Sciatic nerve (tissue), 2 donors: ENCODE results near the gene NRARP. TPM values are rescaled to one million over a fixed set of nuclear protein-coding genes. Genes with fewer than 3 reads are reported as not detected.
A peak's percentile ranks its signal among the peaks of the same experiment; 100 is the strongest.

Experiments
- ATAC-seq: fragments of 200-7000 bp; cut with Tn5 transposase; one replicate; pipeline ENCODE4 v1.9.1; 2020; ENCODE audit warnings: mild to moderate bottlenecking, moderate library complexity
- DNase-seq: peaks from one replicate; pipeline ENCODE4 v3.0.0-alpha.2; 2020; ENCODE audit warnings: low spot score
- intact Hi-C: fragments of 100-400 bp; cut with DNase I; formaldehyde crosslinking; loops from one replicate; pipeline ENCODE4 v1.14.2; 2022
- total RNA-seq: library from RNA; stranded (reverse); fragmentation: NEBNext Ultra II Directional; extraction: Animal tissue kit (Norgen Biotek cat#: 25700); gene quantifications from one replicate; pipeline ENCODE4 v1.2.1, GENCODE V29; 2021
- donor health status: DM: no; HTN: no; CAD: no.
- donor health status: DM: no; HTN: no; CAD: no.

The NRARP gene
- total RNA-seq, 1 donor from 2014 or later, result 18.5 TPM

DNA sequence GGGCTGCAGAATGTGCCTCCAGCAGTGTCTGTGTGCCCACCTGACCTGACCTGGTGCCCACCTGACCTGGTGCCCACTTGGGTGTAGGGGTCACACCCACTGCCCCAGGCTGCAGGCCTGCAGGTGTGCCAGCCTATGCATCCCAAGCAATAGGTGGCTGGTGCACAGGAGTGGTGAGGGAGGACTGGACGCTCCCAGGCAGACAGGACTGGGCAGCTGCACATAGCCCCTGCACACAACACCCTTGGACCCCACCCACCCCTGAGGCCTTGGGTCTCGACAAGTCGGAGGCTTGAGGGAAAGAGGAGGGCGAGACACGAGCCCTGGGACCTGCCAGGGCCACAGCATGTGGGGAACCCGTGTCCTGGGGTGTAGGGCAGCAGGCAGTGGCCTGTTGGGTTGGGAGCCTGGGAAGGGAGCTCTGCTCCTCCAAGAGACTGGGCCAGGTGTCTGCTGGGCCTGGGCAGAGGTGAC is 10.8 kb upstream of the NRARP start:
- intact Hi-C loops, result no loop called here
- peak; percentile 54 for DNase-seq
- ATAC-seq, result no peak

DNA sequence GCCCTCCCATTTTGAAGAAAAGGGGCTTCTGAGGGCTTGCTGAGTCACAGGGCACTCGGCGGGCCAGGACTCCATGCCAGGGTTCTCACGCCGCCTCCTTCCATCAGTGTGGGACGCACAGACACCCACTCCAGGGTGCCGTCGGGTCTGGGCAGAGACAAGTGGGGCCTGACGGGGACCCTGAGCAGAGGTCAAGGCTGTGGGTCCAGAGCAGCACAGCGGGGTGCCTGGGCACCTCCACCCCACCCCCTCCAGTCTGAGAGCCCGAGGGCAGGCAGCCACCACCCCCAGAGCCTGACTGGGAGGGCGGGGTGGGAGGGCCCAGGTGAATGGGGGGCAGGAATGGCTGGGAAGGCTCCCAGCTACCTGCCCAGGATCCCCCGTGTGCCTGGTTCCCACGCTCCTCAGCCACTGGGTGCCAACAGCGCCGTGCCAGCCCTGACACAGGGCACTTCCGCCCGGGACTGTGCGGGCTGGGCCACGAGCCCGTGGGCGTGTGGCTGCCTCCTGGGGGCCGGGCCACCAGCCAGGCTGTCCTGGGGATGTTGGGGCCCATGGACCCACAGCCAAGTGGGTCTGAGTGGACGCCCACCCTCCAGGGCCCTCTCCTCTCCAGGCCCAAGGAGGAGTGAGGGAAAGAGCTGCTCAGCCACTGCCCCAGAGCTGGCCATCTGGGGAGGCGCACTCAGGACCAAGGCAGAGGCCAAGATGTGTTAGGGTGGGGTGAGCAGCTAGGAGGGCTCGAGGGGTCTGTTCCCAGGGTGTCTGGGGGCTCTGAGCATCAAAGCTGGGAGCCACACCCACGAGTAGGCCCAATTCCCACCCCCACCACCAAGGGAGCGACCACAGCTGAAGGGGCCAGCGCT is 10.1 kb upstream of the NRARP start:
- intact Hi-C loops, result no loop called here
- peak; percentile 53 for DNase-seq
- no peak for ATAC-seq

DNA sequence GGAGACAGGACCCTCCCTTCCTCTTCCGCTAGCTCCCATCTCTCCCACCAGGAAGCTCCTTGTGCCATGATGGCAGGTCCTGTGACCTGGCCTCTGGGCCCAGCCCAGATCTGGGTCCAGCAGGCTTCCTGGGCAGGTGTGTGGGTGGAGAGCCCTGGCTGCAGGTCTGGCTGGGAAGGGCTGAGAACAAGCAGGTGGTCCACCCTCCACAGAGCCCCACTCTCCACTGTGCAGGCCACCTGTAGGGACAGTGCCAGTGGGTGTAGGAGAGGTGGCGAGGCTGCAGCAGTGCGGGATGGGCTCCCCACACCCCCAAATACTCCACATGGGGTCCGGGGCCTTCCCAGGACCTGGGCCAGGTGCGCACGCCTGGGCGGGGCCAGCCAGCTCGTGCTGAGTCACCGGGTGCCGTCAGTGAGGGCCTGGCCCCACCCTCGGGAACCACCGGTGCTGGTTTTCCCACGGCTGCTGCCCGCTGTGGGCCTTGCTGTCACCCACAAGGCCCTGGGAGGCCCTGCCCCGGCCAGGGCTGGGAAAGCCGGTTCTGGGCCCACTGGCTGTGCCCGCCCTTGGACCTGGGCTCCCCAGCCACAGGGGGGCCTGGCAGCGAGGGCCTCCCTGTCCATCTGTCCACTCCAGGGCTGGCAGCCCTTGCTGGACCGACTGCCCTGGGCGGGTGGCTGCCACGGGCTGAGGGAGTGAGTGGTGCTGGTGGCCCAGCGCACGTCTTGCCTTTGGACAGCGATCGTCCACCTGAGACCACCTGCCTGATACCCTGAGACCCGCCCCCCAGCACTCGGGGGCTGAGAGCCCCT is 9.3 kb upstream of the NRARP start:
- DNase-seq (peak; percentile 60), ATAC-seq (no peak)
- intact Hi-C loops, result no loop called here

DNA sequence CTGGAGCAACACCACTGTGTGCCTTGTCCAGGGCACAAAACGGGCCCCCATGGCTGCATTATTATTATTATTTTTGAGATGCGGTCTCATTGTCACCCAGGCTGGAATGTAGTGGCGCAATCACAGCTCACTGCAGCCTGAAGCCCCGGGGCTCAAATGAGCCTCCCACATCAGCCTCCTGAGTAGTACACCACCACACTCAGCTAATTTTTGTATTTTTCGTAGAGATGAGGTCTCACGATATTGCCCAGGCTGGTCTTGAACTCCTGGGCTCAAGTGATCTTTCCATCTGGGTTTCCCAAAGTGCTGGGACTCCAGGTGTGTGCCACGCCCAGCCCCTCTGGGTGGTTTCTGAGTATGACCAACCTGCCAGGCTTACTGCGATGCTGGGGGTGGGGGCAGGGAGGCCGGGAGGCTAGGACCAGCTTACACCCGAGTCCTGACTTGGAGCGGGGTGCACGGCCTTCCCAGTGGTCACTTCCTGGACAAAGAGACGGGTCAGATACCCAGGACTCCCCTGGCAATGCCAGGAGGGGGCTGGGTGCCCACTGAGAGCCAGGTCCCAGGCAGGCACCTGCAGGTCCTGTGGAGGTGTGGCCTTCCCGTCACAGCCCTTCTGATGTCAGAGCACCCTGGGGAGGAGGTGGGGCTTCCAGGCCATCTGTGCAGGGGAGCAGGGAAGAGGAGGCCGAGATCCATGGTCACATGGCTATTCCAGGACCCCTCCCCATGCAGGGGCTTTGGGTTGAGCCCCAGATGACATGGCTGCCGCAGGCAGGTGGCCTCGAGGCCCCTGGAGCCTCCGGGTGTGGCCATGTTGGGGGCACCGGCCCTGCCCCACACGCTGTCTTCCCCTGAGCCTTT is 8.3 kb upstream of the NRARP start:
- ATAC-seq (no peak), DNase-seq (peak; percentile 59)
- intact Hi-C loops, result no loop called here

DNA sequence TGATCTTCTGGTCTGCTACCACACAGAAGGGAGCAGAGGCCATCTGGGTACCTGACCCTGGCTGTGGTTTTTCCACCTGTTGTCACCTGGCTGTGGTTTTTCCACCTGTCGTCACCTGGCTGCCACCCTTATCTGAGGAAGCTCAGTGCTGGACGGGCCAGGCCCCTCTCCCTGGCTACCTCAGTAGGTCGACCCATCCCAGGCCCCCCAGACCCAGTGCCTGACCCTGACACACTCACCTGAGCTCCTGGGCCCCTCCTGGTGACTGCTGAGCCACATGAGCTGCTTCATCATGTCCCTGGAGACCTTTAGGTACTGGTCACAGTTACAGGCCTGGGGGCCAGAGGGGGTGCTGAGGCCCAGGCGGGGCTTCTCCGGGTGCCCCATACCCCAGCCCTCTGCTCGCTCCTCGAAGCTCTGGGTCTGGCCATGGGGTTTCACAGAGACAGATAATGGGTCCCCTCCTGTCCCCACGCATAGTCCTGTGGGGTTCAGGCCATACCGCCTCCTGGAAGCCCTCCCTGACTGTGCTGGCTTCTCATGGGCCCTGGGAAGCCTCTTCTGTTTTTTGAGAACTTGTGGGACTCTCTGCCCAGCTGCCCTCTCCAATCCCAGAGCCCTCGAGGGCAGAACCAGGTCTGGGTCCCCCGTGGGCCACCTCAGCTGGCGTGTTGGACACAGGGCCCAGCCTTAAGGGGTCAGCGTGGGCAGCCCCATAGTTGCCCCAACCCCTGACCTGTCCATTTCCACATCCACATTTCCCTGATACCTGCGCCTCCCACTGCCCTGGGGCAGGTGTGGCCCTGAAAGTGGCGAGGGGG is 7.5 kb upstream of the NRARP start:
- ATAC-seq (no peak), DNase-seq (peak; percentile 57)
- intact Hi-C loops, result no loop called here

DNA sequence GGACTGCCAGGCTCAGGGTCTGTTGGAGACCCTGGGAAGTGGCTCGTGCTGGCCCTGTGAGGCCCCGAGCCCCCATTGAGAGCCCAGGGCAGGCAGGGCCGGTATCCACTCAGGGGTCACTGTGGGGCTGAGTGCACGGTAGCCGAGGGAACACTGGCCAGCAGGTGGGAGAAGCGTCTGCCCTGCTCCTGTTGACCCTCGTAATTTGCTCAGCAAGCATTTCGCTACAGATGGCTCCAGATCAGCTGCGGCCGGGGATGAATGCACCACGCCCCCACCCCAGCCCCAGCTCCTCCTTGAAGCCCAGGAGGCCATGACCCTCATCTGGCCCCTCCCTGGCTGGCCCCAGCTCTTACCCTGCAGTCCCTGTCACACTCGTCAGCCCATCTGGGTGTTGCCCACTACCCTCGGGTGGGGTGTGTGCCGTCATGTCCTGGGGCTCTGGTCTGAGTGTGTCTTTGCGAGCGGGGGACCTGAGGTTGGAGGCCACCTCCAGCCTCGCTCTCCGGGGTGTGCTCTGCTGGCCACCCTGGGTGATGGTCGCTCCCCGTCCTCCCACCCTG is 6.1 kb upstream of the NRARP start:
- intact Hi-C loops, result no loop called here
- ATAC-seq (no peak), DNase-seq (no peak)

DNA sequence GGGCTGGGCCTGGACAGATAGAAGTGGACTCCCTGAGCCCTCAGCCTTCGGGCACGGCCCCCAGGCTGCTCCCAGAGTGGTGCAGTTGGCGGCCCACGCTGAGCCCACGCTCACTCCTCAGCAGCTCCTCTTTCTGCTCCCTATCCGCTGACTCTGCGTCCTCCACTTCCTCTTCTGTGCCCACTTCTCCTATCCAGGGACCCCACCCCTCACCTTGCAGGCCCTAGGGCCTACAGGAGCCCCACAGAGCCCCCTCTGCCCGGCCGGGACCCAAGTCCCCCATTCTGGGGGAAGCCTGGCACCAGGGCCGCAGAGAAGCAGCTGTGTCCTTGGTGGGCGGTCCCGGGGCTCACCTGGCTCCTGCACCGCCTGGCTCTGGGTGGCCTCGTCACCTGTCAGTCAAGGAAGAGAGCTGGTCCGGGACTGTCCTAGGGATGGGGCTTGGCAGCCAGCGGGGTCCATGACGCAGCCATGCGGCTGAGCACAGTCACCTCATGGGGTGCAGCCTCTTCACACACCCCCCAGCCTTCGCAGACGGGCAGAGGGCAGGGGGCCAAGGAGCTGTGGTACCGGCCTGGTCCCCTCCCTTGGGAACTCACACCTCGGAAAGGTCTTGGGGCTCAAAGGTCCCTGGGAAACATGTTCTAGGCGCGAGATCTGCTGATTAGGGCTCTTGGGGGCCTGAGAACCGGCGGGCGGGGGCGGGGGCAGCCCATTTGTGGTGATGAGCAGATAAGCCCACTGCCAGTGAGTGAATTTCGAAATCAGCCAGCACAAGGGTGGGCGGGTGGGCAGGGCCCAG is 5.4 kb upstream of the NRARP start:
- DNase-seq (peak; percentile 61), ATAC-seq (no peak)
- intact Hi-C loops, result no loop called here

DNA sequence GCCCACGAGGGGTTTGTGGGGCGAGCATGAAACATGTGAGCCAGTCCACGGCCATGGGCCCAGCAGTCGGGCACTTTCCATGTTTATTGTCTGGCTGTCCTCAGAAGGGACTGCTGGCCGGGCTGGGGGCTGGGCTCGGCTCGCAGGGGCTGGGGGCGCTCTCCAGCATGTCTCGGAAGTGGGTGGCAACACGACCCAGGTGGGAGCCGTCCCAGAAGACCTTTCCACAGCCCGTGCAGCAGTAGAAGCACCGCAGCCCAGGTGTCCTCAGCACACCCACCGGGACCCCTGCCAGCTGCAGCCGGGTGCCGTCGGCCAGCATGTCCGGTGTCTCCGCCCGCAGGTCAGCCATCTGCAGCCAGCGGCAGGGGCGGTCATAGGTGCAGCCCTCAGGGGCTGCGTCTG is 4.8 kb upstream of the NRARP start:
- no peak for ATAC-seq
- intact Hi-C loops, result no loop called here
- DNase-seq, result peak; percentile 54

DNA sequence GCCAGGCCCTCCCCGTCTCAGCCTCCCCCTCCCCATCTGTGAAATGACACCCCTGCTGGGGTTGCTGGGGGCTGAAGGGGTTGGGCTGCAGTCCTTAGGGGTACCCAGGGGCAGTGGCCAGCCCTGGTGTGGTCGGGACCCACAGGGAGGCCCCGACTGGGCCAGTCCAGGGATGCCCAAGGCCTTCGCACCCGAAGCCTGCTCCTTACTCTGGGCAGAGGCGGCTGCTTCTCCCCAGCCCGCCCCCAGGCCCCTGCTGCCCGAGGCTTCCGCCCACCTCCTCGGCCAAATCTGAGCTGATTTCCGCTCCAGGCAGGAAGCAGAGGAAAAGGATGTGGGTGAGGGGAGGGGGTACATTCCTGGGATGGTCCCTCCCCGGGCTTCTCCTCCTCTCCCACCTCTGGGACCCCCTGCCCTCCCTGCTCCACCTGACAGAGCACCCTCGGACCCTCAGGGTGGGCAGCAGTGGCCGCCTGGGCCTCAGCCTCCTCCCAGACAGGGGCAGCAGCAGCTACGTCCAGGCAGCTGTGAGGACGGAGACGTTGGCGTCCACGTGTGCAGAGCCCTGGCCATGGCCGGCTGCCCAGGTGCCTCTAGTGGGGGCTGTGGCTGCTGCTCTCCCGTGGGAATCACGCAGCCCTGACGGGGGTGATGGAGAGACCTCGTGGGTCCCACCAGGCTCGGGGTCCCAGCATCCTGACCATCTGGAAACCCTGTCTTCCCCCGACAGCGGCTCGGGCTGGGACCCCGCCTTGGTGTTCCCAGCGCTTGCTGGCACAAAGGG is 4.2 kb upstream of the NRARP start:
- peak; percentile 60 for DNase-seq
- intact Hi-C loops, result no loop called here

DNA sequence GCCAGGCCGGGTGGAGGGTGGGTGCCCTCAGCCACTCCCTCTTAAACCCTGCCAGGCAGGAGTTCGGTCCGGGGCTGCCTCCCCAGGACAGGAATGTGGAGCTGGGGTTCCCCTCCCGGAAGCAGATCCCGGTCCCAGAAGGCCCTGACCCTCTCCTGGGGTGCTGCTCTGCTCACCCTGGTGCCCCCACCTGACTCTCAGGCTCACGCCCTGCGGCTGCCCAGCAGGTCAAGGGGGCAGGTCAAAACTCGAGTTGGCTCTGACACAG is 3.7 kb upstream of the NRARP start:
- intact Hi-C loops, result no loop called here
- ATAC-seq, result no peak
- no peak for DNase-seq

More for the DNA sequence above, 4.2 kb upstream of the NRARP start:
- peak; percentile 1 for ATAC-seq

DNA sequence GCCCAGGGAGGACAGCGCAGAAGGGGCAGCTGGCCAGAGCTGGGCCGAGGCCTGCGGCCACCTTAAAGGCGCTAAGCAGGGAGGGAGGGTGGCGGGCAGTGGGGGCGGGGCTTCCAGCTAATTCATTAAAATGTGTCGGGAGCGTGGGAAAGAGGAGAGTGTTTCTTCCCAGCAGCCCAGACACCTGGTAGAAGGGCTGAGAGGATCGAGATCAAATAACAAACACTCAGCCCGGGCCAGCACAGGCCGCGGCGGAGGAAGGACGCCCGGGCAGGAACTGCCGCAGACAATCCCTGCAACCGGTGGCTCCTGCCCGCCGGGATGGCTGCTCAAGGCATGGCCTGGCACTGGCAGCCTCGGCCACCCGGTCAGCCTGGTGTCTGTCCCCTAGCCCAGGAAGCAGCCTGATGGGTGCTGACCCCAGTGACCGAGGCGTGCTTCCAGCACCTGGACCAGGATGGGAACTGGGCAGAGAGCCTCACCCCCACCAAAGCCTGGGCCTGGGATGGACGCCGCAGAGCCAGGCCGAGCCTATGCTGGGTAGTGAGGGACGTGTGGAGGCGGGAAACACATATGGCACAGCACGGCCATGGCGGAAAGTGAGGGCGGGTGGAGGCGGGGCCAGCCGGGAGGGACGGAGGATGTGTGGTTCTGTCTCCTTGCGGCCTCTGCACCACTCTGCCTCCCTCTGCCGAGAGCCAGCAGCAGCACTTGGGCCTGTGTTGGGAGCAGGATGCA is 3.2 kb upstream of the NRARP start:
- ATAC-seq (peak; percentile 38), DNase-seq (peak; percentile 71)
- intact Hi-C loops, result no loop called here

DNA sequence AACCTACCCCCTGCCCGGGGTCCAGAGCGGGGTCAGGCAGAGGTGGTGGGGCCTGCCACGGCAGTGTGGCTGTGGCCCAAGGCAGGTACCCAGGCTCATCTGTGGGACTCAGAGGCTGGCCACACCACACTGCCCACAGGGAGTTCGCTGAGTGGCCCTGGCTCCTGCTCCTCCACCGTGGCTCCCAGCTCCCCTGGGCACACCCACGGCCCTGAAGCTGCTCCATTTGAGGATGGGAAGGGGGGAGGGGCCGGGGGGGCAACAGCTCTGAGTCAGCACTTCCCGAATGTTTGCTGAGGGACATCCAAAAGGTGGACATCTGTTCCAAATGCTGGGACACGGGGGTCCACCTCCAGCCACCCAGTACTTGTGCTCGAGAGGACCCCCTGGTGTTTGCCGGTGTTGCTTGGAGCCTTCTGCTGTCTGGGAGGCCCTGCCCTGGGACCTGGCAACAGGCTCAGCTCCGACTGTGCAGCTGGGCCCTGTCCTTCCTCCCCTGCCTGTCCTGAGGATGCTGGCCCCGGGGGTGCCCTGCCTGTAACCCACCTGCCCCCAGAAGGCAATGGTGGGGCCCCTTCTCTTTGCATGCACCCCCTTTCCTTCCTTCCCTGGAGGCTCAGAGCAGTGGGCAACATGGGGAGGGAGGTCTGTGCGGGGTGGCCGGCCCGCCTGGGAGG is 2.5 kb upstream of the NRARP start:
- DNase-seq, result no peak
- no peak for ATAC-seq
- intact Hi-C loops, result loop anchor here (5.0 kb wide), 1 partner anchor 103 kb away; no protein-coding TSS in a partner anchor

DNA sequence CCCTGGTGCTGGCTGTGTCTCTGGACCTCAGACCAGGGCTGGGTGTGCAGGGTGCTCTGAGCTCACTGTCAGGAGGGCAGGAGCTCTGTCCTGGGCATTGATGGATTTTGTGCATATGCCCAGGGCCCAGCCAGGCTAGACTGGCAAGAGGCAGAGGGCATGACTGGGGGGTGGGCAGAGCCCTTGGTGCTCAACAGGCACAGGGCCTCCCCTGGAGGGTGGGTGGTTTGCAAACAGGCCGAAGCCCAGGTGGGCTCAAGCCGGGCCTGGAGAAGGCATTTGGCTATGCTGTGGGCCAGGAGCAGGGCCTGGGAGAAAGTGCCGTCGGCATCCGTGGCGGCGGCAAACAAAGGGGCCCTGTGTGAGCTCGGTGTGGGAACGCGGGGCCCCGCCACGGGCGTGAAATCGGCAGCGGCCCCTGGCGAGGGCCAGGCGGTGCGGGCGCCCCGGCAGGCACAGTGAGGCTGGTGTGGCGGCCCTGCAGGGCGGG is 1.9 kb upstream of the NRARP start:
- no peak for DNase-seq
- ATAC-seq, result no peak
- intact Hi-C loops, result loop anchor here (5.0 kb wide), 1 partner anchor 103 kb away; no protein-coding TSS in a partner anchor

DNA sequence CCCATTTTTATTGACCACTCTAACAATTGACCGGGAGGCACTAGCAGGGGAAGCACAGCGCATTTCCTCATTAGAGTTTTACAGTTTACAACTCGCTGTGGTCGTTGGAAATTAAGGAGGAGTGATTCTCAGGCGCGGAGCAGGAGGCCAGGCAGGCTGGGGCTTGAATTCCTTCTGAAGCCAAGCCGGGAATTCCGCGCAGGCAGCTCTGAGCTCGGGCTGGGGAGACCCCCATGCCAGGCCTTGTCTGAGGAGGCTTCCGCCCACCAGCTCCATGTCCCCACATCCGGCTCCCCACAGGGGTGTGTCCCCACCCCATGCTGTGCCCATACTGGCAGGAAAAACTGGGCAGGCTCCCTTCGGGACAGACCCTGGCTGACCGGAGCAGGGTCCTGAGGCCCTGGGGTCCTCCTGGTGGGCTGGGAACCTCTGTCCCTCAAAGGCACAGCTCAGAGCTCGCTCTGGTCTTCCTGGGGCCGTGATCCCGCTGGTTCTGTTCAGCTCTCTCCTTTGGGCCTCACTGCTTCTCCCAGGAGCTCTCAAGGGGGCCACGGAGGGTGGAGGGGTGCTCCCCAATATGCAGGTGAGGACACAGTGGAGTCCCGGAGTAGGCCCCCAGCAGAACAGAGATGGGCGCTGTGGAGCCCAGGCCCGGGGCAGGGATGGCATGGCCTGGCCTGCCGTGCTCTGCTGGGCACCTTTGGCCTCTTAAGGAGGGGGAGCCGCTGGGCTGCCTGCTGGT is 1.3 kb upstream of the NRARP start:
- no peak for ATAC-seq
- DNase-seq, result no peak
- intact Hi-C loops, result loop anchor here (5.0 kb wide), 1 partner anchor 104 kb away; no protein-coding TSS in a partner anchor
